ENCODE data around the gene POC5.

Gene POC5

GRCh38 chr5:75660678-75661465, 56.4 kb downstream of the POC5 start:
- no peak for DNase-seq (ENCODE audit: extremely low spot score)
- POLR2A ChIA-PET: interaction anchor here (0.7 kb wide), 1 partner anchor 324 kb away, joined by 3 read pairs; the partner anchor contains the start of gene HMGCR
- TF ChIP-seq ARNT (IDR thresholded peaks at IDR 0.05): no peak
- TF ChIP-seq PKNOX1 (IDR thresholded peaks at IDR 0.05): no peak
- no peak for TF ChIP-seq LEF1 (IDR thresholded peaks at IDR 0.05; ENCODE audit: borderline replicate concordance)
- no peak for TF ChIP-seq SP1 (IDR thresholded peaks at IDR 0.05)
- no peak for TF ChIP-seq NFRKB (IDR thresholded peaks at IDR 0.05)
- TF ChIP-seq BHLHE40 (IDR thresholded peaks at IDR 0.05; ENCODE audit: borderline replicate concordance): no peak
- no peak for TF ChIP-seq HDGF (IDR thresholded peaks at IDR 0.05; ENCODE audit: borderline replicate concordance)
- no peak for TF ChIP-seq ZNF384 (IDR thresholded peaks at IDR 0.05)
- TF ChIP-seq TARDBP (IDR thresholded peaks at IDR 0.05): no peak
- CTCF ChIA-PET: no interaction called here

GRCh38 chr5:75659791-75660450, 57.3 kb downstream of the POC5 start:
- ChIA-PET POLR2A (interaction anchor here (0.7 kb wide), 1 partner anchor 323 kb away, joined by 3 read pairs; the partner anchor contains the start of gene HMGCR), CTCF (no interaction called here)
- no peak for DNase-seq (ENCODE audit: extremely low spot score)
- TF ChIP-seq SUZ12 (IDR thresholded peaks at IDR 0.05): no peak
- no peak for TF ChIP-seq ARNT (IDR thresholded peaks at IDR 0.05)
- no peak for TF ChIP-seq FOXK2 (IDR thresholded peaks at IDR 0.05)
- no peak for TF ChIP-seq BHLHE40 (IDR thresholded peaks at IDR 0.05; ENCODE audit: borderline replicate concordance)
- no peak for TF ChIP-seq CTBP1 (IDR thresholded peaks at IDR 0.05; ENCODE audit: borderline replicate concordance)
- TF ChIP-seq L3MBTL2 (conservative IDR thresholded peaks at IDR 0.05): no peak
- no peak for TF ChIP-seq LEF1 (IDR thresholded peaks at IDR 0.05; ENCODE audit: borderline replicate concordance)
- TF ChIP-seq FOXM1 (IDR thresholded peaks at IDR 0.05; ENCODE audit: borderline replicate concordance): no peak
- no peak for TF ChIP-seq NFRKB (IDR thresholded peaks at IDR 0.05)
- TF ChIP-seq ELF4 (IDR thresholded peaks at IDR 0.05): no peak
- no peak for TF ChIP-seq FOXA1 (IDR thresholded peaks at IDR 0.05)

- CTCF ChIA-PET: interaction anchor here (0.5 to 0.8 kb wide), 2 partner anchors 17 to 18 kb away, joined by 3 read pairs; no protein-coding TSS in a partner anchor
- TF ChIP-seq PKNOX1 (IDR thresholded peaks at IDR 0.05) (peak; percentile 60), CTBP1 (IDR thresholded peaks at IDR 0.05; ENCODE audit: borderline replicate concordance) (no peak), SP1 (IDR thresholded peaks at IDR 0.05) (no peak), LEF1 (IDR thresholded peaks at IDR 0.05; ENCODE audit: borderline replicate concordance) (no peak), L3MBTL2 (conservative IDR thresholded peaks at IDR 0.05) (no peak), ELF4 (IDR thresholded peaks at IDR 0.05) (no peak), FOXK2 (IDR thresholded peaks at IDR 0.05) (no peak)
- peak; percentile 26 for DNase-seq (ENCODE audit: extremely low spot score)
- POLR2A ChIA-PET: interaction anchor here (1.4 kb wide), 1 partner anchor 13 kb away, joined by 4 read pairs; no protein-coding TSS in a partner anchor
These were observed 60.8 kb downstream of the POC5 start for GRCh38 chr5:75656311-75657003.

- no peak for DNase-seq (ENCODE audit: extremely low spot score)
- CTCF ChIA-PET: no interaction called here
- POLR2A ChIA-PET: no interaction called here
- no peak for TF ChIP-seq SUZ12 (IDR thresholded peaks at IDR 0.05)
These were observed 62.4 kb downstream of the POC5 start for GRCh38 chr5:75654693-75655295.

GRCh38 chr5:75653521-75653920, 63.7 kb downstream of the POC5 start:
- CTCF ChIA-PET: no interaction called here
- TF ChIP-seq ELF4 (IDR thresholded peaks at IDR 0.05) (no peak), ARNT (IDR thresholded peaks at IDR 0.05) (no peak), LEF1 (IDR thresholded peaks at IDR 0.05; ENCODE audit: borderline replicate concordance) (no peak)
- POLR2A ChIA-PET: no interaction called here
- DNase-seq (ENCODE audit: extremely low spot score): no peak

GRCh38 chr5:75651575-75652238, 65.5 kb downstream of the POC5 start:
- CTCF ChIA-PET: no interaction called here
- no peak for DNase-seq (ENCODE audit: extremely low spot score)
- TF ChIP-seq SP1 (IDR thresholded peaks at IDR 0.05) (no peak), LEF1 (IDR thresholded peaks at IDR 0.05; ENCODE audit: borderline replicate concordance) (no peak), HDGF (IDR thresholded peaks at IDR 0.05; ENCODE audit: borderline replicate concordance) (no peak), TARDBP (IDR thresholded peaks at IDR 0.05) (no peak), ZNF384 (IDR thresholded peaks at IDR 0.05) (no peak), NFRKB (IDR thresholded peaks at IDR 0.05) (no peak), ARNT (IDR thresholded peaks at IDR 0.05) (no peak), SUZ12 (IDR thresholded peaks at IDR 0.05) (no peak), ELF4 (IDR thresholded peaks at IDR 0.05) (no peak), FOXA1 (IDR thresholded peaks at IDR 0.05) (no peak), FOXK2 (IDR thresholded peaks at IDR 0.05) (no peak), CTBP1 (IDR thresholded peaks at IDR 0.05; ENCODE audit: borderline replicate concordance) (no peak), BHLHE40 (IDR thresholded peaks at IDR 0.05; ENCODE audit: borderline replicate concordance) (no peak)
- POLR2A ChIA-PET: no interaction called here

All from HEK293T (cell line).